HepG2 (cell line): ENCODE results near the gene DLX5. TPM values are rescaled to one million over a fixed set of nuclear protein-coding genes. Genes with fewer than 3 reads are reported as not detected.

Experiments used
- ATAC-seq: fragments of 200-7000 bp; cut with Tn5 transposase; 3 replicates; pipeline ENCODE4 v1.9.1; 2020; ENCODE audit warnings: mild to moderate bottlenecking, moderate library complexity
- BruUV-seq: library from RNA; stranded (reverse); fragments of 400-500 nt; replicated peaks from 2 replicates; lab custom pipeline; 2021; lab: Mats Ljungman, UMichigan
- CTCF ChIA-PET: fragments of 300-600 bp; formaldehyde crosslinking; extraction: SDS; loops from one replicate; lab custom pipeline; 2021; ENCODE audit warnings: low total read pairs, inconsistent platforms, low intra/inter-chr PET ratio; lab: Yijun Ruan, JAX
- POLR2A ChIA-PET: fragments of 350-600 bp; sonication (Branson Sonifier 250); formaldehyde crosslinking; loops from one replicate; lab custom pipeline; 2020; ENCODE audit warnings: antibody characterized with exemption, inconsistent platforms; lab: Yijun Ruan, JAX
- DNase-seq: peaks from one replicate; pipeline ENCODE4 v3.0.0-alpha.2; 2015; ENCODE audit warnings: low spot score
- FAIRE-seq: peaks from 3 replicates; lab custom pipeline; 2011; peaks lifted over from hg19 to GRCh38; lab: Jason Lieb, UNC
- H2AFZ ChIP-seq: one replicate; pipeline ENCODE4 v1.6.1; 2011; ENCODE audit warnings: low read length, inconsistent platforms
- H3K27ac ChIP-seq: fragments of 300-600 bp; 3 replicates; pipeline ENCODE4 v1.8.0; 2011; ENCODE audit warnings: mixed run types, mild to moderate bottlenecking, mixed read lengths, low read length, inconsistent platforms; ENCODE audit not compliant: insufficient read depth; ENCODE audit errors: extremely low read length
- H3K27me3 ChIP-seq, 2 experiments: fragments of 200-600 bp in 1 of 2; 2 replicates in 1 of 2; 3 replicates in 1 of 2; pipeline versions ENCODE4 v1.6.0 to v1.8.0; 2011; ENCODE audit warnings: low read length in 2 of 2, mild to moderate bottlenecking in 2 of 2, moderate library complexity in 2 of 2, inconsistent platforms in 1 of 2; ENCODE audit not compliant: insufficient read depth in 2 of 2, control insufficient read depth in 1 of 2
- H3K36me3 ChIP-seq, 2 experiments: fragments of 200-600 bp in 1 of 2; replicated peaks in 1 of 2; 2 replicates in 1 of 2; 3 replicates in 1 of 2; pipeline versions ENCODE4 v1.5.1 to v1.8.0; 2011; ENCODE audit warnings: low read length in 2 of 2, inconsistent platforms in 1 of 2; ENCODE audit not compliant: insufficient read depth in 2 of 2, control insufficient read depth in 1 of 2
- H3K4me1 ChIP-seq: 2 replicates; pipeline ENCODE4 v1.5.1; 2012; ENCODE audit warnings: low read length, inconsistent platforms; ENCODE audit not compliant: insufficient read depth
- H3K4me2 ChIP-seq: 2 replicates; pipeline ENCODE4 v1.6.0; 2011; ENCODE audit warnings: low read depth, low read length, inconsistent platforms
- H3K4me3 ChIP-seq, 3 experiments: fragments of 200-600 bp in 1 of 3; sonication (generic), shearing (Covaris generic) in 1 of 3; replicated peaks in 1 of 3; 2 replicates each; pipeline ENCODE4 v1.5.1; 2011 to 2016; ENCODE audit warnings: low read length in 3 of 3, inconsistent platforms in 2 of 3, low read depth in 2 of 3, mild to moderate bottlenecking in 2 of 3, control low read depth in 1 of 3, mixed read lengths in 1 of 3; ENCODE audit not compliant: insufficient read depth in 1 of 3
- H3K79me2 ChIP-seq: one replicate; pipeline ENCODE4 v1.6.1; 2011; ENCODE audit warnings: low read length, inconsistent platforms; ENCODE audit not compliant: insufficient read depth
- H3K9ac ChIP-seq: 2 replicates; pipeline ENCODE4 v1.6.0; 2011; ENCODE audit warnings: mild to moderate bottlenecking, low read depth, low read length, inconsistent platforms; ENCODE audit not compliant: insufficient read depth
- H3K9me3 ChIP-seq: 2 replicates; pipeline ENCODE4 v1.5.1; 2012; ENCODE audit warnings: mild to moderate bottlenecking, low read length
- H4K20me1 ChIP-seq: 2 replicates; pipeline ENCODE4 v1.6.0; 2011; ENCODE audit warnings: inconsistent platforms, mild to moderate bottlenecking, low read length, moderate library complexity; ENCODE audit not compliant: insufficient read depth
- ARID4A ChIP-seq: sonication (generic); formaldehyde crosslinking; IDR thresholded peaks from 2 replicates; pipeline ENCODE4 v1.5.0; 2020; ENCODE audit warnings: mild to moderate bottlenecking, missing genetic modification reagents, borderline replicate concordance
- GFI1 ChIP-seq: sonication (generic); formaldehyde crosslinking; IDR thresholded peaks from 2 replicates; pipeline ENCODE4 v1.5.0; 2020; ENCODE audit warnings: missing genetic modification reagents, mild to moderate bottlenecking, borderline replicate concordance
- SNRNP70 ChIP-seq: fragments of 200-400 bp; formaldehyde crosslinking; IDR thresholded peaks from 2 replicates; pipeline ENCODE4 v1.6.1; 2017; ENCODE audit warnings: mild to moderate bottlenecking, low read depth, low read length, moderate library complexity
- ZBTB46 ChIP-seq: sonication (generic); formaldehyde crosslinking; IDR thresholded peaks from 2 replicates; pipeline ENCODE4 v1.4.0; 2020; ENCODE audit warnings: mild to moderate bottlenecking, missing genetic modification reagents, borderline replicate concordance
- ZNF792 ChIP-seq: IDR thresholded peaks from 2 replicates; pipeline ENCODE4 v1.6.1; 2016
- ZSCAN21 ChIP-seq: sonication (generic); formaldehyde crosslinking; IDR thresholded peaks from 2 replicates; pipeline ENCODE4 v1.8.0; 2022; ENCODE audit warnings: mild to moderate bottlenecking, missing genetic modification reagents, moderate library complexity, borderline replicate concordance
- WGBS: methylation state at CpG from one replicate; pipeline ENCODE4 v1.1.6; 2017; ENCODE audit warnings: low lambda C conversion rate; 5-methylcytosine and 5-hydroxymethylcytosine counted together
- in situ Hi-C: cut with HindIII; loops from 2 replicates; pipeline ENCODE4 v1.10.0; 2017; ENCODE audit warnings: low pct_unique_long_range_greater_than_20kb; ENCODE audit not compliant: extremely low pct_ligation_motif_present
- intact Hi-C: fragments of 100-400 bp; cut with micrococcal nuclease; formaldehyde crosslinking; loops from one replicate; pipeline ENCODE4 v1.10.0; 2022; ENCODE audit not compliant: unreplicated experiment
- polyA plus RNA-seq, 8 experiments: library from polyadenylated mRNA; depleted of rRNA in 3 of 8; stranded (reverse) in 7 of 8; unstranded in 1 of 8; fragments of >200 nt; fragmentation: Illumina TruSeq in 4 of 8; extraction: Trizol in 4 of 8; gene quantifications; 2 replicates each; pipeline versions ENCODE4 v1.2.1 to v1.2.3, GENCODE V29; 2011 to 2016; ENCODE audit warnings: low read depth in 4 of 8, missing spikeins in 1 of 8, mixed read lengths in 1 of 8; ENCODE audit not compliant: insufficient read depth in 1 of 8
- total RNA-seq, 5 experiments: library from RNA; depleted of rRNA; stranded (reverse); fragments of >200 nt; fragmentation: Illumina TruSeq; extraction: Trizol; gene quantifications; 2 replicates each; pipeline ENCODE4 v1.2.3, GENCODE V29; 2016; ENCODE audit warnings: low read depth in 1 of 5
- TF ChIP-seq, protein P1 (sequence below): sonication (generic); formaldehyde crosslinking; IDR thresholded peaks from 2 replicates; pipeline ENCODE4 v1.5.1; 2020; ENCODE audit warnings: mild to moderate bottlenecking, moderate library complexity, missing genetic modification reagents
- TF ChIP-seq, protein P2 (sequence below): sonication (generic); formaldehyde crosslinking; IDR thresholded peaks from one replicate; pipeline ENCODE4 v1.5.1; 2020; ENCODE audit warnings: mild to moderate bottlenecking, missing genetic modification reagents; ENCODE audit errors: not compliant biosample characterization

Gene DLX5
- total and polyA plus RNA-seq, 2 of the 13 experiments (the other 11 are each of a cell fraction or from before 2014, with no cell fraction given): not detected

GRCh38 chr7:96993980-96994379 lies 30.7 kb downstream of the DLX5 start:
- DNase-seq (no peak), ATAC-seq (no peak), FAIRE-seq (no peak)
- Histone ChIP-seq H3K9ac (no peak overlapping the region), H3K9me3 (no peaks in the 10 kb centered on the region), H3K4me3 (no peak overlapping the region), H3K36me3 (no peaks in the 10 kb centered on the region), H3K4me2 (no peak overlapping the region), H3K27me3 (no peaks in the 10 kb centered on the region), H3K4me1 (no peaks in the 10 kb centered on the region), H4K20me1 (no peaks in the 10 kb centered on the region), H3K27ac (no peak overlapping the region), H2AFZ (no peak overlapping the region), H3K79me2 (no peaks in the 10 kb centered on the region)
- in situ Hi-C loops (no loop called here), intact Hi-C loops (no loop called here)
- 96% methylated on average over 1 of the region's 1 CpG for WGBS
- CTCF ChIA-PET: no interaction called here
- BruUV-seq: no TSS peak
- POLR2A ChIA-PET: no interaction called here
- no peak for TF ChIP-seq ZNF792
- no peak for TF ChIP-seq ARID4A
- TF ChIP-seq SNRNP70: no peak
- TF ChIP-seq, protein P1, sequence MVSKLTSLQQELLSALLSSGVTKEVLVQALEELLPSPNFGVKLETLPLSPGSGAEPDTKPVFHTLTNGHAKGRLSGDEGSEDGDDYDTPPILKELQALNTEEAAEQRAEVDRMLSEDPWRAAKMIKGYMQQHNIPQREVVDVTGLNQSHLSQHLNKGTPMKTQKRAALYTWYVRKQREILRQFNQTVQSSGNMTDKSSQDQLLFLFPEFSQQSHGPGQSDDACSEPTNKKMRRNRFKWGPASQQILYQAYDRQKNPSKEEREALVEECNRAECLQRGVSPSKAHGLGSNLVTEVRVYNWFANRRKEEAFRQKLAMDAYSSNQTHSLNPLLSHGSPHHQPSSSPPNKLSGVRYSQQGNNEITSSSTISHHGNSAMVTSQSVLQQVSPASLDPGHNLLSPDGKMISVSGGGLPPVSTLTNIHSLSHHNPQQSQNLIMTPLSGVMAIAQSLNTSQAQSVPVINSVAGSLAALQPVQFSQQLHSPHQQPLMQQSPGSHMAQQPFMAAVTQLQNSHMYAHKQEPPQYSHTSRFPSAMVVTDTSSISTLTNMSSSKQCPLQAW: no peak
- TF ChIP-seq ZBTB46 (CRISPR knock-in tag): no peak
- no peak for TF ChIP-seq ZSCAN21 (CRISPR knock-in tag)
- TF ChIP-seq, protein P2, sequence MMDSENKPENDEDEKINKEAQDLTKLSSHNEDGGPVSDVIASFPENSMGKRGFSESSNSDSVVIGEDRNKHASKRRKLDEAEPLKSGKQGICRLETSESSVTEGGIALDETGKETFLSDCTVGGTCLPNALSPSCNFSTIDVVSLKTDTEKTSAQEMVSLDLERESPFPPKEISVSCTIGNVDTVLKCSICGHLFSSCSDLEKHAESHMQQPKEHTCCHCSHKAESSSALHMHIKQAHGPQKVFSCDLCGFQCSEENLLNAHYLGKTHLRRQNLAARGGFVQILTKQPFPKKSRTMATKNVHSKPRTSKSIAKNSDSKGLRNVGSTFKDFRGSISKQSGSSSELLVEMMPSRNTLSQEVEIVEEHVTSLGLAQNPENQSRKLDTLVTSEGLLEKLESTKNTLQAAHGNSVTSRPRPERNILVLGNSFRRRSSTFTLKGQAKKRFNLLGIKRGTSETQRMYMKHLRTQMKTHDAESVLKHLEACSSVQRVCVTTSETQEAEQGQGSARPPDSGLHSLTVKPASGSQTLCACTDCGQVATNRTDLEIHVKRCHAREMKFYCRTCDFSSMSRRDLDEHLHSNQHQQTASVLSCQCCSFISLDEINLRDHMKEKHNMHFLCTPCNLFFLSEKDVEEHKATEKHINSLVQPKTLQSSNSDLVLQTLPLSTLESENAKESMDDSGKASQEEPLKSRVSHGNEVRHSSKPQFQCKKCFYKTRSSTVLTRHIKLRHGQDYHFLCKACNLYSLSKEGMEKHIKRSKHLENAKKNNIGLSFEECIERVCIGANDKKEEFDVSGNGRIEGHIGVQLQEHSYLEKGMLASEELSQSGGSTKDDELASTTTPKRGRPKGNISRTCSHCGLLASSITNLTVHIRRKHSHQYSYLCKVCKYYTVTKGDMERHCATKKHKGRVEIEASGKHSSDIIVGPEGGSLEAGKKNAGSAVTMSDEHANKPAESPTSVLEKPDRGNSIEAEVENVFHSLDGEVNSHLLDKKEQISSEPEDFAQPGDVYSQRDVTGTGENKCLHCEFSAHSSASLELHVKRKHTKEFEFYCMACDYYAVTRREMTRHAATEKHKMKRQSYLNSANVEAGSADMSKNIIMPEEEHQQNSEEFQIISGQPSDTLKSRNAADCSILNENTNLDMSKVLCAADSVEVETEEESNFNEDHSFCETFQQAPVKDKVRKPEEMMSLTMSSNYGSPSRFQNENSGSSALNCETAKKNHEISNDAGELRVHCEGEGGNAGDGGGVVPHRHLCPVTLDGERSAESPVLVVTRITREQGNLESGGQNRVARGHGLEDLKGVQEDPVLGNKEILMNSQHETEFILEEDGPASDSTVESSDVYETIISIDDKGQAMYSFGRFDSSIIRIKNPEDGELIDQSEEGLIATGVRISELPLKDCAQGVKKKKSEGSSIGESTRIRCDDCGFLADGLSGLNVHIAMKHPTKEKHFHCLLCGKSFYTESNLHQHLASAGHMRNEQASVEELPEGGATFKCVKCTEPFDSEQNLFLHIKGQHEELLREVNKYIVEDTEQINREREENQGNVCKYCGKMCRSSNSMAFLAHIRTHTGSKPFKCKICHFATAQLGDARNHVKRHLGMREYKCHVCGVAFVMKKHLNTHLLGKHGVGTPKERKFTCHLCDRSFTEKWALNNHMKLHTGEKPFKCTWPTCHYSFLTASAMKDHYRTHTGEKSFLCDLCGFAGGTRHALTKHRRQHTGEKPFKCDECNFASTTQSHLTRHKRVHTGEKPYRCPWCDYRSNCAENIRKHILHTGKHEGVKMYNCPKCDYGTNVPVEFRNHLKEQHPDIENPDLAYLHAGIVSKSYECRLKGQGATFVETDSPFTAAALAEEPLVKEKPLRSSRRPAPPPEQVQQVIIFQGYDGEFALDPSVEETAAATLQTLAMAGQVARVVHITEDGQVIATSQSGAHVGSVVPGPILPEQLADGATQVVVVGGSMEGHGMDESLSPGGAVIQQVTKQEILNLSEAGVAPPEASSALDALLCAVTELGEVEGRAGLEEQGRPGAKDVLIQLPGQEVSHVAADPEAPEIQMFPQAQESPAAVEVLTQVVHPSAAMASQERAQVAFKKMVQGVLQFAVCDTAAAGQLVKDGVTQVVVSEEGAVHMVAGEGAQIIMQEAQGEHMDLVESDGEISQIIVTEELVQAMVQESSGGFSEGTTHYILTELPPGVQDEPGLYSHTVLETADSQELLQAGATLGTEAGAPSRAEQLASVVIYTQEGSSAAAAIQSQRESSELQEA (CRISPR knock-in tag): no peak
- no peak for TF ChIP-seq GFI1 (CRISPR knock-in tag)
